Heart right ventricle (tissue), 16 donors: ENCODE results near the gene PPM1F. TPM values are rescaled to one million over a fixed set of nuclear protein-coding genes. Genes with fewer than 3 reads are reported as not detected.

Experiments used
- ATAC-seq, 8 donors: fragments of 200-7000 bp; cut with Tn5 transposase; one replicate each; pipeline ENCODE4 v1.9.1; 2020; ENCODE audit warnings: mild to moderate bottlenecking in 8 of 8, moderate library complexity in 8 of 8, moderate number of reproducible peaks in 1 of 8
- DNase-seq, 2 donors: peaks; one replicate each; pipeline ENCODE4 v3.0.0-alpha.2; 2020
- H3K27ac ChIP-seq, 10 donors: fragments of 200-600 bp; sonication (generic) in 2 of 10; one replicate each; pipeline versions ENCODE4 v1.5.0 to v1.8.0; 2020 to 2022; ENCODE audit warnings: mild to moderate bottlenecking in 3 of 10
- H3K27me3 ChIP-seq, 7 donors: fragments of 200-600 bp; one replicate each; pipeline ENCODE4 v1.8.0; 2021 to 2022; ENCODE audit warnings: mild to moderate bottlenecking in 2 of 7
- H3K36me3 ChIP-seq, 9 donors: fragments of 200-600 bp; sonication (generic) in 1 of 9; one replicate each; pipeline versions ENCODE4 v1.5.0 to v1.8.0; 2020 to 2022; ENCODE audit warnings: mild to moderate bottlenecking in 2 of 9
- H3K4me1 ChIP-seq, 9 donors: fragments of 200-600 bp; sonication (generic) in 1 of 9; one replicate each; pipeline versions ENCODE4 v1.5.0 to v1.8.0; 2020 to 2022; ENCODE audit warnings: mild to moderate bottlenecking in 4 of 9
- H3K4me3 ChIP-seq, 10 donors: fragments of 200-600 bp; sonication (generic) in 2 of 10; one replicate each; pipeline versions ENCODE4 v1.5.0 to v1.8.0; 2020 to 2022; ENCODE audit warnings: mild to moderate bottlenecking in 7 of 10, moderate library complexity in 2 of 10
- H3K9me3 ChIP-seq, 11 donors: fragments of 200-600 bp in 10 of 11; sonication (generic) in 2 of 11; one replicate each; pipeline versions ENCODE4 v1.5.0 to v1.8.0; 2013 to 2022; ENCODE audit warnings: mild to moderate bottlenecking in 2 of 11, control low read depth in 1 of 11, moderate library complexity in 1 of 11
- CTCF ChIP-seq, 9 donors: fragments of 200-600 bp; sonication (generic) in 2 of 9; IDR thresholded peaks; one replicate each; pipeline versions ENCODE4 v1.5.0 to v1.8.0; 2021 to 2022; ENCODE audit warnings: antibody characterized with exemption in 9 of 9, mild to moderate bottlenecking in 5 of 9, moderate library complexity in 1 of 9
- WGBS, 2 donors: extraction: QIAGEN DNeasy Blood & Tissue Kit; methylation state at CpG; one replicate each; pipeline ENCODE4 v1.1.7; 2013; ENCODE audit warnings: inconsistent platforms in 1 of 2; 5-methylcytosine and 5-hydroxymethylcytosine counted together
- intact Hi-C, 10 donors: fragments of 100-400 bp; cut with DNase I; formaldehyde crosslinking; loops; one replicate each; pipeline versions ENCODE4 v1.11.1 to v1.14.2; 2022
- polyA plus RNA-seq, 2 donors: library from polyadenylated mRNA; stranded (reverse); fragments of 200-250 nt; gene quantifications; one replicate each; pipeline ENCODE4 v1.2.3, GENCODE V29; 2013
- total RNA-seq, 10 donors: library from RNA; stranded (reverse); fragmentation: NEBNext Ultra II Directional in 3 of 10; extraction: Animal tissue kit (Norgen Biotek cat#: 25700) in 3 of 10; gene quantifications; one replicate each; pipeline versions ENCODE4 v1.2.1 to v1.2.4, GENCODE V29; 2021 to 2023
- donor health status: Arrhythmogenic right ventricular cardiomyopathy.
- donor health status: ischemic (EF 13 %, LVEDD 7.1; RV severe dilation, severe dysfunction).
- donor health status: healthy with polysubstance abuse.
- donor health status: DM: no; HTN: yes; CAD: no.
- donor health status: DM: no; HTN: no; CAD: no.
- donor health status: ischemic (EF 25% LVEDD 6.9; RV normal size, moderate dysfunction).
- donor health status: ischemic (EF 25% LVEDD 5.7; RV mildly dilated, moderate dysfunction).
- donor health status: healthy.
- donor health status: DM: yes; HTN: yes; CAD: no.
- donor health status: Ischemic cardiomyopathy.
- donor health status: ischemic (EF 35%, LVEDD 5.7; RV mildly dilated, moderate dysfunction).
- donor health status: nonischemic (EF 11% LVEDD 7.7; RV severe dilation, severe dysfunction).
- donor health status: DM: yes; HTN: yes; CAD: no.
- donor health status: PGD.
- donor health status: ischemic (EF 29% LVEDD 5.4; RV normal size, mild dysfunction).
- donor health status: nonischemic (EF 23%, LVEDD 6.1; RV moderate dilation, normal function).

PPM1F gene
- total and polyA plus RNA-seq, 12 donors: 11.8 to 31.4 (median 18.1) TPM

- Histone ChIP-seq H3K4me3 (peak overlapping the region in 5 of 10 donors; percentile 19 to 65 (median 24)), H3K27ac (peak overlapping the region; percentile 25 to 96 (median 92)), H3K27me3 (no peaks in the 10 kb centered on the region), H3K4me1 (peaks cover 16 to 78% (median 64%) of the 10 kb centered on the region in 9 donors), H3K36me3 (peaks cover 0 to 15% (median 7%) of the 10 kb centered on the region in 9 donors), H3K9me3 (no peaks in the 10 kb centered on the region)
- TF ChIP-seq CTCF (IDR thresholded peaks at IDR 0.05): no peak
- no peak for DNase-seq
- no peak for ATAC-seq
- WGBS, 2 donors: 69 to 83% methylated on average over 1 of the region's 1 CpG
- intact Hi-C loops: loop anchor here in 4 of 10 donors (5.0 kb wide), 3 partner anchors 133 to 238 kb away; no protein-coding TSS in a partner anchor
Measured at GRCh38 chr22:21949948-21950347, 2.7 kb downstream of the PPM1F start.

DNA sequence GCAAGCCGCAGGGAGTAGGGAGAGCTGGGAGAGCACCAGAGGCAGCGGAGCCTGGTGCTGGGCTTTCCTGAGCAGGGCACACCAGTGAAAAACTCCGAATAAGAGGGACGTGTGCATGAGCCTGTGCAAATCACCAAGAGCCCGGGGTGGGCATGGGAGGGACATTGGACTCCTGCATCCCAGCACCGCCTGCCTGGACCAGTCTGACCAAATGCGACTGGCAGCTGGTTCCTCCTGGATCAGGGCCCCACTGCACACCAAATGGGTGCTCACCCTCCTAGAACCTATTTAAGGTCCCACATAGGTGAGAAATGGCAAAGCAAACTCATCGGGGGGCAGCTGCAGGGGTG is 3.1 kb downstream of the PPM1F start:
- TF ChIP-seq CTCF (IDR thresholded peaks at IDR 0.05): no peak
- peak overlapping the region; percentile 25 to 96 (median 92) for H3K27ac ChIP-seq
- DNase-seq (no peak), ATAC-seq (no peak)
- no peaks in the 10 kb centered on the region for H3K27me3 ChIP-seq
- H3K36me3 ChIP-seq: peaks cover 0 to 19% (median 11%) of the 10 kb centered on the region in 9 donors
- intact Hi-C loops: no loop called here
- H3K9me3 ChIP-seq: no peaks in the 10 kb centered on the region
- H3K4me3 ChIP-seq: peak overlapping the region in 6 of 10 donors; percentile 13 to 65 (median 23)
- H3K4me1 ChIP-seq: peaks cover 16 to 82% (median 65%) of the 10 kb centered on the region in 9 donors
- 71 to 76% methylated on average over 8 of the region's 8 CpGs for WGBS, 2 donors

GRCh38 chr22:21948824-21949568 is 3.7 kb downstream of the PPM1F start:
- Histone ChIP-seq H3K36me3 (peaks cover 0 to 25% (median 16%) of the 10 kb centered on the region in 9 donors), H3K4me3 (peak overlapping the region in 6 of 10 donors; percentile 13 to 65 (median 23)), H3K4me1 (peaks cover 16 to 87% (median 70%) of the 10 kb centered on the region in 9 donors), H3K9me3 (no peaks in the 10 kb centered on the region), H3K27me3 (no peaks in the 10 kb centered on the region), H3K27ac (peak overlapping the region in 9 of 10 donors; percentile 82 to 96 (median 93))
- no peak for TF ChIP-seq CTCF (IDR thresholded peaks at IDR 0.05)
- 66 to 67% methylated on average over 7 of the region's 7 CpGs for WGBS, 2 donors
- no peak for DNase-seq
- intact Hi-C loops: no loop called here
- peak in 4 of 8 donors; percentile 7 to 45 (median 18) for ATAC-seq

- Histone ChIP-seq H3K9me3 (no peaks in the 10 kb centered on the region), H3K36me3 (peaks cover 0 to 31% (median 19%) of the 10 kb centered on the region in 9 donors), H3K4me1 (peaks cover 17 to 93% (median 76%) of the 10 kb centered on the region in 9 donors), H3K27me3 (no peaks in the 10 kb centered on the region), H3K4me3 (no peak overlapping the region), H3K27ac (peak overlapping the region in 9 of 10 donors; percentile 82 to 96 (median 93))
- no peak for ATAC-seq
- no peak for TF ChIP-seq CTCF (IDR thresholded peaks at IDR 0.05)
- intact Hi-C loops: no loop called here
- DNase-seq: no peak
- 72 to 73% methylated on average over 8 of the region's 8 CpGs for WGBS, 2 donors
Measured at GRCh38 chr22:21948390-21948789, 4.3 kb downstream of the PPM1F start.
